AG20443 (cell line): ENCODE data around the gene LGALS12.

Source experiments
- DNase-seq: peaks from one replicate; pipeline ENCODE4 v3.0.0; 2012; ENCODE audit warnings: low spot score, mixed read lengths

LGALS12 gene

DNA sequence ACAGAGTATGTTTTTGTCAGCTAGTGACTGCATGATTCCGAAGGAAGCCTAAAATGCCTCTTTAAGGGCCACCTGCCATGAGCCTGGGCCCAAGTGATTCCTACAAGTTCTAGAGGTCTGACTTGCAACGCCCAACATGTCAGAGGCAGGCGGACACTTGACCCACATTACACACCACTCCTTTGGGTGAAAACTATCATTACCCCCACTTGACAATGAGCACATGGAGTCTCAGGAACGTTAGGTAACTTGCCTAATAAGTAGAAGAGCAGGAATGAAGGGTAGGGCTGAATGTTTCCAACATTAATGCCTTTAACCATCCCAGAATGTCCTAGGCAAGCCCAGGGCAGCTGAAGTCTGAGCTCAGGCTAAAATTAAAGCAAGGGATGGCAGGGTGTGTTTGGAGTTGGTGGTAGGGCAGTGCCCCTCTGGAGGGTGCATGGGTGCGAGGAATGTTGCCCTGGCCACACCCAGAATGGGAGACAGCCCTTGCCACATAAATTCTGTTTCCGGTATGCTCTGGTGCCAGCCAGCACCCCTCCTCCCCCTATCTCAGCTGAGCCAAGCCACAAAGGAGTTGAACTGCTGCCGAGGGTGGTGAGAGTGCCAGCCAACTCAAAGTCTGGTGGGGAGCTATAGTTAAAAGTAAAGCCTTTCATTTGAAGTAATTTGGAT lies 54.8 kb downstream of the LGALS12 start:
- no peak for DNase-seq

- no peak for DNase-seq
These were observed 57.5 kb downstream of the LGALS12 start, which contains the start of gene PLAAT2 for GRCh38 chr11:63563201-63564055. TSS of gene PLAAT2 (minus strand) at chr11:63563379. CDS start at chr11:63563324, 55 bp downstream.

DNA sequence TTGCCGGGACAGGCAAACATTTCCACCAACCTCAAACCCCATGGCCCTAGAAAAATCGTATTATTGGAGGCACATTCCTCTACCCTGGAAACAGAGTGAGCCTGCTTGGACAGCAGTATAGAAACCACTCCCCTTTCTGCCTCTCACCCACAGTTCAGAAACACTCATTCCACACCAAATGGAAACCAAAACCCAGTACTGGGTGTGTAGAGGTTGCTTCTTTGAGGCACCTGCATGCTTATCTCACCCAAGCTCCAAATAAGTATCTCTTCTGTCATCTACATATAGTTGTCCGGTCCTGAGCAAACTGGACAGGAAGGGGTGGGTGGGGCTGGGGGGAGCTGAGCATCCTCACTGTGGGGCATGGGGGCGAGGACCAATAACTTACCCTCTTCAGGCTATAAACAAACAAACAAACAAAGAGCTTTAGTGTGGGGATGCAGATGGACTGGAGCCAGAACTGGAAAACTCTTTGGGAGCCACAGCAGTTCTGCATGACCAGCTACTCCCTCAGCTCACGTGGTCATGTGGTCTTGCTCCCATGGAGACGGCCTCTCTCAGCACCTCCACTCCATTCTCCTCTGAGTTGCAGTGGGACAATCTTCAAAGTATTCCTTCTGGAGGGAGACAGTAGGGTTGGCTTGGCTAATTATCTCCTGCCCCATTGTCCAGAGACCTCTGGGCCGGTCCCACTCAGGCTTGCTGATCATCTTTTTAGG lies 58.3 kb downstream of the LGALS12 start:
- DNase-seq, result no peak

GRCh38 chr11:63564784-63565350 lies 59.0 kb downstream of the LGALS12 start:
- no peak for DNase-seq
